Esophagus mucosa (tissue), 1 donor: ENCODE results near the gene PAGE2. TPM values are rescaled to one million over a fixed set of nuclear protein-coding genes. Genes with fewer than 3 reads are reported as not detected.
A peak's percentile ranks its signal among the peaks of the same experiment; 100 is the strongest.
"Not testable (repeated sequence)": the region's sequence is repeated elsewhere in the genome, so short reads cannot be mapped to it uniquely, and the experiment has no call there.

Experiments
- ATAC-seq: fragments of 200-7000 bp; cut with Tn5 transposase; one replicate; pipeline ENCODE4 v1.9.1; 2020
- total RNA-seq: library from RNA; stranded (reverse); gene quantifications from one replicate; pipeline ENCODE4 v1.2.4, GENCODE V29; 2023
- donor health status: DM: yes; HTN: yes; CAD: no.

PAGE2 gene
- total RNA-seq, 1 donor from 2014 or later = not detected

DNA sequence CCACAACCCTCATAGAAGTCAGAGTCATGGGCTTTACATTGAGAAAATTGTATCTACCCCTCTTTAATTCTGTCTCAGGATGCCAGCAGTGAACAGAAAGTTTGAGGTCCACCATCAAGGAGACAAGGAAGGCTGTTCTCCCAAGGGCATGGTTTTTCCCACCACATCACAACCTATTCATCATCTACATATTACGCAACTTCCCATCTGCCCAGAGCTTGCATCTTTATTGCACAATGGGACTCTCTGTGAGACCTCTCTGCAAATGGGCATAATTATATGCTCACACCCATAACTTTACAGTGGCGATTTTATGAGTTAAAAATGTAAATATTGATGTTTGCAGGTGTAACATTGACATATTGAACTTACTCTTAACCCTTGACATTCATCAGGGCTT is 38.9 kb downstream of the PAGE2 start:
- ATAC-seq = no peak

DNA sequence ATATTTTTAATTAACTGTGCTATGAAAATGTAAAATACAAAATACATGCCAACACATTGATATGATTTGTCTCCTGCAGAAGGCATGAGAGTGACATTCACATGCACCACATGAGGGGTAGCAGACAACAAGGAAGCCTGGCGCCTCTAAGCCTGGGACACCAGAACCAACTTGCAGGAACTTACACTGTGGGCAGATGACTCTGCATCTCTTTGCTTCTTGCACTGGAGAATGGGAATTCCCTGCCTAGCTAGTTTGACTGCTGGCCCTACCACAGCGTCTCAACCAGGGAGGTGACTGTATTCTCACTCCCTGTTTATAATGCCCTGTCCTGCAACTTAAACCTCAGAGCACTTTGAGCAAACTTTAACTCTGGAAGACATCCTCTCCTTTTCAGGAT is 40.5 kb downstream of the PAGE2 start:
- ATAC-seq = no peak

DNA sequence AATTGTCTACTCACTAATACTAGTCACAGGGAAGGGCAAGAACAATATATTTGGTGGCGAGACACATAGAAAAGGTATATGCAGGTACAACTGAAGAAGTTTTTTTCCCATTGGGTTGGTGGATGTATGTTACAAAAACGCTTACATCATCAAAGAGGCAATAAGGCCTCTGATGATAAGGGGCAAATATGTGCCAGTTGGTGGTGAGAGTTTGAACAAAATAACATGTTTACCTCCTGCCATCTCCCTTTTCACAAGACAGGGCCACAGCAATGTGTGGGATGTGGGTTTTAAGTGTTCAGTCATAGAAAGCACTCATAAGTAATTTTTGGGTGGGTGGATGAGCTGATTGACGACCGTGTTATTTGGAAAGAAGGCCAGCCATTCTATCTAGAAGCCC is 41.7 kb downstream of the PAGE2 start:
- ATAC-seq = no peak

DNA sequence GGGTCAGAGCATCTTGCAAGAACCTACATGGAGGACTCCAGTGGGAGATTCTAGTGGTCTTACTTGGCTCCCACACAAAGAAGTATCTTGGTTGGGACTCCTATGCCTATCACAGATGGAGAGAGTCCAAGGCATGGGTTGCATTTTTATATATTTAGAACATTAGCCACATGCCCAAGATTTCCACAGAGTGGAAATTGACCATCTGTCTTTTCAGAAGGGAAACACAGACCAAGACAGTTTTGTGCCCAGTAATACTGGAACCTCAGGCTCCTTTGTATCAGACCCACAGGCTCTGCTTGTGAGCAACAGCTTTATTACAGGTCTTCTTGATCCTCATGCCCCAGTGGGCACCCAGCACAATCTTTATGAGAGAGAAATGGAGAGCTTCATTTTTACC is 43.6 kb downstream of the PAGE2 start:
- ATAC-seq = no peak

DNA sequence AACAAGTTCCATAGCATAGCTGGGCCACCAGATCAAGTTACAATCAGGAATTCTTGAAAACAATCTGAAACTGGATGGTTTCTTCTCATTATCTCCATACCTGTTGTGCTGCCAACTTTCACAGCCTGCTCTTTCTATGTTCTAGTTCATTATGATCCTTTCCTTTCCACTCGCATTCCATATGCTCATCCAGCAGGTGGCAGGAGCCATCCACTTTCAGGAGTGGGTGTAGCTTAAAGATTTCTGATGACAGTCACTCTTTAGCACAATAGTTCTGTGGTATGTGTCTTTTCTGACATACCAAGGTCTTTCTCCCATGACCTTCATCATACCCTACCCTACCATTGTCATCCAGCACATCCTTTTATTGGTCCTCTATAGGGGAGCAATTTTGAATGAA is 46.4 kb downstream of the PAGE2 start:
- ATAC-seq = peak; percentile 52

DNA sequence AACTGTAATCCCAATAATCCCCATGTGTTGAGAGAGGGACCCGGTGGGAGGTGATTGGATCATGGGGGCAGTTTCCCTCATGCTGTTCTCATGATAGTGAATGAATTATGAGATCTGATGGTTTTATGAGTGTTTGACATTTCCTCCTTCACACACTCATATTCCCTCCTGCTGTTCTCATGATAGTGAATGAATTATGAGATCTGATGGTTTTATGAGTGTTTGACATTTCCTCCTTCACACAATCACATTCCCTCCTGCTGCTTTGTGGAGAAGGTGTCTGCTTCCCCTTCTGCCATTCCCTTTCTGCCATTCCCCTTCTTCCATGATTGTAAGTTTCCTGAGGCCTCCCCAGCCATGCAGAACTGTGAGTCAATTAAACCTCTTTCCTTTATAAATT is 52.0 kb downstream of the PAGE2 start:
- not testable (repeated sequence) for ATAC-seq

Other genes with a start within 250 kb of the PAGE2 start
- gene TRO, start 168.2 kb upstream of the PAGE2 start, total RNA-seq = 2.7 TPM
- gene PFKFB1, start 94.8 kb upstream of the PAGE2 start, total RNA-seq = 0.36 TPM
- 16.3 TPM for gene APEX2, start 88.7 kb upstream of the PAGE2 start, total RNA-seq
- gene ALAS2, start 58.0 kb upstream of the PAGE2 start, total RNA-seq = not detected
- not detected for gene PAGE2B, start 14.0 kb upstream of the PAGE2 start, total RNA-seq
- gene PAGE5, start 131.3 kb downstream of the PAGE2 start, total RNA-seq = not detected
- not detected for gene PAGE3, start 175.9 kb downstream of the PAGE2 start, total RNA-seq